Measurements from ENCODE around the gene AMDHD1. TPM values are rescaled to one million over a fixed set of nuclear protein-coding genes. Genes with fewer than 3 reads are reported as not detected.

The AMDHD1 gene
- total RNA-seq: under 1 TPM in 1 of 2 donors, not detected in 1; 0.47 TPM
- long read RNA-seq: 0 reads

GRCh38 chr12:95943330-95943842 is at the start of gene AMDHD1:
TSS of gene AMDHD1 (plus strand) at chr12:95943331. CDS start at chr12:95943399, 68 bp downstream.
- DNase-seq: peak; percentile 40 to 63
- ATAC-seq: peak; percentile 76
- intact Hi-C loops (cut with DNase I, micrococcal nuclease): no loop called here

GRCh38 chr12:95896846-95897245 is 46.3 kb upstream of the AMDHD1 start:
- no peak for ATAC-seq
- DNase-seq: no peak
- intact Hi-C loops (cut with DNase I, micrococcal nuclease): no loop called here

DNA sequence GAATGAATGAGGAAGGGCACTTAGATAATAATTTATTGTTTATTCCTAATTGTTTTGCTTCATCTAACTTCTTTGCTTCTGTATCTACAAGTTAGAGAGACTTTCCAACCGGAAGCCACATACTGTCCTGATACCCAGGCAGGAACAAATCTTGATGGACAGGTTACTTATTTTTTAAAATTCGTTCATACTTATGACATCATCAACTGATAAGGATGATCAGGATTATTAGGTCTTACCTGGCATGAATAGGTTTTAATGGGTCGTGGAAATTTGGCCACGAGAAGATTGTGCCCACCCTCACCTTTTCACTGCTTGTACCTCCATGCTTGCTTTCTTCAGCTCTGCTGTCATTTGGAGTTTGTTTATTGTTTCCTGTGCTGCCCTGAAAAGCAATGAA is 45.0 kb upstream of the AMDHD1 start:
- intact Hi-C loops (cut with DNase I, micrococcal nuclease): no loop called here
- ATAC-seq (no peak), DNase-seq (no peak)

GRCh38 chr12:95908573-95908972 is 34.6 kb upstream of the AMDHD1 start:
- DNase-seq: no peak
- intact Hi-C loops (cut with DNase I, micrococcal nuclease): no loop called here
- ATAC-seq: no peak

DNA sequence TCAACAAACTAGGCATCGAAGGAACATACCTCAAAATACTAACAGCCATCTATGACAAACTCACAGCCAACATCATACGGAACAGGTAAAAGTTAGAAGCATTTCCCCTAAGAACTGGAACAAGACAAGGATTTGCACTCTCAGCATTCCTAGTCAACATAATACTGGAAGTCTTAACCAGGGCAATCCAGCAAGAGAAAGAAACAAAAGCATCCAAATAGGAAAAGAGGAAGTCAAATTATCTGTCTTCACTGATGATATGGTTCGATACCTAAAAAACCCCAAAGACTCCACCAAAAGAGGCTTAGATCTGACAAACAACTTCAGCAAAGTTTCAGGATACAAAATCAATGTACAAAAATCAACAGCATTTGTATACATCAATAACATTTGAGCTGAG is 33.3 kb upstream of the AMDHD1 start:
- intact Hi-C loops (cut with DNase I, micrococcal nuclease): no loop called here
- no peak for ATAC-seq
- DNase-seq: no peak

DNA sequence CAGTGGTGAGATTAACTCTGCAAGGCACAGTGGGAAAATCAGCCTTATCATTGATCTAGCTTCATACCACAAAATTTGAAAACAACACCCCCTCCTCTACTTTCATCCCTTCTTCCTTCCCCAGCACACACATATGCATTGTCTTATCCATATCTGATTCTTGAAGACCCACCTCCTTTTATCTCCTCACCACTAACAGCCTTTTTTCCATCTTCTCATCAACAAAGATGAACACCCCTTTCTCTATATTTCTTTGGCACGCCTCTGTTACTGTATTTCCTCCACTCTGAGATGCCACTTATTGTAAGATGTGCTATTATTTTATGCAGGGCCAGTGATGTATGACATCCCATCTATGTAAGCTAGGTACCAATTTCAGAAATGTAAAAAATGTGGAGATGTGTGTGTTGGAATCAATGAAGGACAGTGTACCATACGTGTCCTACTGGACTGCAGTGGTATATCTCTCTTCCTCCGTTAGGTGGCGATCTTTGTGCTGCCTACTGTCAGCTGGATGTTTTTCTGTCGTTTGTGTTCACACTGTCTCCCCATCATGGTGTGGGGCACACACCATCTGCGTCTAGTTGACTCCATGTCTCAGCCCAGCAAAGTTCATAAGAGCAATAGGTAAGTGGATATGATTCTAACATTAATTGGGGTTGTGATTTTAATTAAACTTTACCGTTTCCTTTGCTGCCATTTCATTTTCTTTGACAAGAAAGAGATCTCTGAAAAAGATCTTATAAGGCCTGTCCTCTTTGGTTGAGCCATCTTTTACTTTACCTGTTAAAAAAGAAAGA is 24.7 kb upstream of the AMDHD1 start:
- peak; percentile 10 to 23 for DNase-seq
- peak; percentile 78 for ATAC-seq
- intact Hi-C loops (cut with DNase I, micrococcal nuclease): loop anchor here in 1 of 2 donors (5.0 kb wide), 1 partner anchor 79 kb away; the partner anchor contains the start of gene HAL

GRCh38 chr12:95919110-95919509 is 24.0 kb upstream of the AMDHD1 start:
- intact Hi-C loops (cut with DNase I, micrococcal nuclease): loop anchor here in 1 of 2 donors (5.0 kb wide), 1 partner anchor 78 kb away; the partner anchor contains the start of gene HAL
- no peak for ATAC-seq

GRCh38 chr12:95922231-95922630 is 20.9 kb upstream of the AMDHD1 start:
- DNase-seq (no peak), ATAC-seq (no peak)
- intact Hi-C loops (cut with DNase I, micrococcal nuclease): no loop called here

More at GRCh38 chr12:95919110-95919509, 24.0 kb upstream of the AMDHD1 start:
- DNase-seq: no peak

DNA sequence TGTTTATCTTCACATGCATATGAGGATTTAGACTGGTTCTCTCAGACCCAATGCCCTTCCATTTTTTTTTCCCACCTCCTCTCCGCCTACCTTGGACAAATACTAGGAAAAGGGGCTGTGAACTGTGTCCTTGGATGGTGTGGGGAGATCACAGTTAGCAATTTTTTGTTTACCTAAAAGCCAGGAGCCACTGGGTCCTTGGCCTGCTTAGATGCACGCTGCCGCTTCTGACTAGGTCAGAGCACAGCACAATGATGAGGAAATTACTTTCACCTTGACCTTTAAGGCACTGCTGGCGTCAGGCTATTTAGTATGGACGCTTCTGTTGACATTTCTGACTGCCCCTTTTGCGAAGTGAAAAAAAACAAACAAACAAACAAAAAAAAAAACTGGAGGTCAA is 2.6 kb upstream of the AMDHD1 start:
- ATAC-seq: no peak
- intact Hi-C loops (cut with DNase I, micrococcal nuclease): no loop called here

DNA sequence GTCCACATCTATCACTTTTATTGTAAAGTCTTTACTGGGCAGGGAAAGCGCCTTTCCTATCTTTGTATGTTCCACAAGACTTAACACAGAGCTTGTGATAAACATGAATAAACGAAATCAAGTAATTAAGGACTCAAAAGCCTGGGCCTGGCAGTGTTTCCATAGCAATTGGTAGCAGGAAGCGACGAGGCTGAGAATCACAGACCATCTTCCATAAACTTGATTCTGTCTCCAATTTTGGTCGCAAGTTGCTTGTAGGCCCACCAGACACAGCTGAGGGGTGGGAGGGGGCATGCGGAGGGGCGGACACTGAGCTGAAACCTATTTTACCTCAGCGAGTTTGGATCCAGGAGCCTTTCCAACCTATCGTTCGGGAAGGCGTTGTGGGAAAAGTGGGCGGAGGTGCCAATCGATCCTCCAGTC is 1.0 kb upstream of the AMDHD1 start:
- no peak for ATAC-seq
- DNase-seq: no peak
- intact Hi-C loops (cut with DNase I, micrococcal nuclease): no loop called here

More for the DNA sequence above, 2.6 kb upstream of the AMDHD1 start:
- DNase-seq: no peak

- DNase-seq (peak; percentile 78 to 89), ATAC-seq (peak; percentile 94)
- intact Hi-C loops (cut with DNase I, micrococcal nuclease): no loop called here
Measured at GRCh38 chr12:95942524-95943329, 404 bp upstream of the AMDHD1 start, which contains the start of gene CCDC38. TSS of gene CCDC38 (minus strand) at chr12:95942614. CDS start at chr12:95936509, 6,105 bp downstream.

DNA sequence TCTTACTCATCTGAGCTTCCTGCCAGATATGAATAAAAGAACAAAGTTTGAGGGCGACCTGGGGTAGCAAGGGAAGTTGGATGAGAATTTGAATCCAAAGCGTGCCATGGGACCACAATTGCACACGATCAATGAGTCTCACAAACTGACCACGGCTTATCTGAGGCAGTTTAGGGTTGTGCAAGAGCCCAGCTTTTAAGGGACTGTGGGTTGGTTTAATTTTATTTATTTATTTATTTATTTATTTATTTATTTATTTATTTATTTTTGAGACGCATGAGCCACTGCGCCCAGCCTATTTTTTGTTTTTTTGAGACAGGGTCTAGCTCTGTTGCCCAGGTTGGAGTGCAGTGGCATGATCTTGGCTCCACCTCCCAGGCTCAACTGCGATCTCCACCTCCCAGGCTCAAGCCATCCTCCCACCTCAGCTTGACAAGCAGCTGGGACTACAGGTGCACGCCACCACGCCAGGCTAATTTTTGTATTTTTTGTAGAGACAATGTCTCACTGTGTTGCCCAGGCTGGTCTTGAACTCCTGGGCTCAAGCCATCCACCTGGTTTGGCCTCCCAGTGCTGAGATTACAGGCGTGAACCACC is 1.1 kb downstream of the AMDHD1 start:
- intact Hi-C loops (cut with DNase I, micrococcal nuclease): no loop called here
- DNase-seq (no peak), ATAC-seq (no peak)

DNA sequence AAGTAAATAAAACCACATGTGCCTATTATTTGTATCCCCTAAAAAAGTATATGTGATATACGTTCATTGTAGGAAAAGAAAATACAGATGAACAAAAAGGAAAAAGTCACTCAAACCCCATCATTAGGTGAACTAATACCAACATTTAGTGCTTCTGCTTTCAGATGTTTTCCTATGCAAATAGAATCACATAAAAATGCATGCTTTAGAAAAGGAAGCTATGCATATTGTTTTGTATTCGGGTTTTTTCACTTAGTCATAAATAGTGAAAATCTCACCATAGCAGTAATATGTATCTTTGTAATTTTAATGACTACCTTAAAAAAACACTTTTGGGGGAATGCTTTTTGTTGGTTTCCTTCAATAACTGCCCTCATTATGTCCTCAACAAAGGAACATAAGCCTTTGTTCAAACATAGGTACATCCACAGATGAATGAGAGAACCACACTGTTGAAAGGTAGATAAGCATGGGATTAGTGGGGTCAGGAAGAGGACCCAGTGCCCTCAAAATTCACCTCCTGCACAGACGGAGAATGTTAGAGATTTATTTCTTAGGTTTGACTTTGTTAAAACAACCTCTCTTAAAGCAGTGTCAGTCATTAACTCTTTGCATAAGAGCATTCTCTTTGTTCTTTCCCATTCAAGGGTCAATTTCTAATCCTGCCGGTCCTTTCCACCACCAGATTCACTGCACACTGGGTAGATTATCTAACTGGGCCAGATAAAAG is 6.5 kb downstream of the AMDHD1 start:
- intact Hi-C loops (cut with DNase I, micrococcal nuclease): no loop called here
- no peak for DNase-seq
- ATAC-seq: no peak

GRCh38 chr12:95951515-95951914 is 8.4 kb downstream of the AMDHD1 start:
- no peak for ATAC-seq
- intact Hi-C loops (cut with DNase I, micrococcal nuclease): no loop called here
- DNase-seq: no peak

DNA sequence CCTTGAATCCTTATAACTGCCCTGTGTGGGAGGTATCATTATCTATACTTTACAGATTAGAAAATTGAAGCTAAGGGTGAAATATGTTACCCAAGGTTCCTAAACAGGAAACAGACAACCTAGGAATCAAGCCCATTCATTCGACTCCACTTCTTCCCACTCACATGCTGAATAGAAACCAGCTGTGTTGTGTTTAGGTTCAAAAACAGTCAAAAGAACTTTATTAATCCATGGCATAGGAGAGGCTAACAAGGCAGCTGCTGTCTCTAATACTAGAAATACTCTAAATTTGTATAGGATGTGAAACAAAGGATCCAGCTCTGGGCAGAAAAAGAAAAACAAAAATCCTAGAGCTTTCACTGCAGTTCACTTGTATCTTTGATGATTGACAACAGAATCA is 9.9 kb downstream of the AMDHD1 start:
- ATAC-seq (no peak), DNase-seq (no peak)
- intact Hi-C loops (cut with DNase I, micrococcal nuclease): no loop called here

GRCh38 chr12:95955549-95956159 is 12.5 kb downstream of the AMDHD1 start:
- DNase-seq (no peak), ATAC-seq (no peak)
- intact Hi-C loops (cut with DNase I, micrococcal nuclease): no loop called here

- ATAC-seq: no peak
Measured at GRCh38 chr12:95956557-95957145, 13.5 kb downstream of the AMDHD1 start.

DNA sequence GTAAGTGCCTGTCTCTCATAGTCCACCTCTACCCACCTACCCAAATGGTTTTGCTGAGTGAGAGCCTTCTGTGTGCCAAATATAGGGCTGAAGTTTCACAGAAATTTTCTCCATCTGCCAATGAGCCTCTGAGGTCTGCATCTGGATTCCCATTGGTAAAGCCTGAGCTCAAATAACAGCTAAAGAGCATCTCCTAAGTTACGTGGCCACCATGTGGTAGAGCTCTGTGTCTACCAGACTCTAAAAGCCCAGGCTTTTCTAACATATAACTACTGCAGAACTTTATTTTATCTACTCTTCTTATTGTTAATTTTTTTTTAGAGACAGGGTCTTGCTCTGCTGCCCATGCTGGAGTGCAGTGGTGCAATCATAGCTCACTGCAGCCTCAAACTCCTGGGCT is 16.0 kb downstream of the AMDHD1 start:
- DNase-seq: no peak
- ATAC-seq: no peak
- intact Hi-C loops (cut with DNase I, micrococcal nuclease): no loop called here

More at GRCh38 chr12:95956557-95957145, 13.5 kb downstream of the AMDHD1 start:
- intact Hi-C loops (cut with DNase I, micrococcal nuclease): no loop called here
- DNase-seq: no peak
